Liver (tissue), 9 donors: ENCODE results near the gene ZNF778. TPM values are rescaled to one million over a fixed set of nuclear protein-coding genes. Genes with fewer than 3 reads are reported as not detected.

Experiments used
- DNase-seq: peaks from one replicate; pipeline ENCODE4 v3.0.0-alpha.2; 2017; ENCODE audit warnings: low spot score
- H3K27ac ChIP-seq, 2 donors: one replicate each; pipeline ENCODE4 v1.7.0; 2013; ENCODE audit warnings: inconsistent platforms in 2 of 2, low read length in 2 of 2, control low read depth in 1 of 2, low read depth in 1 of 2, mild to moderate bottlenecking in 1 of 2
- H3K27me3 ChIP-seq, 4 donors: one replicate each; pipeline versions ENCODE4 v1.6.1 to v1.7.0; 2013; ENCODE audit warnings: low read length in 3 of 4, inconsistent platforms in 1 of 4, mild to moderate bottlenecking in 1 of 4, moderate library complexity in 1 of 4; ENCODE audit not compliant: control insufficient read depth in 4 of 4, insufficient read depth in 4 of 4
- H3K36me3 ChIP-seq, 4 donors: one replicate each; pipeline versions ENCODE4 v1.6.1 to v1.7.0; 2013; ENCODE audit warnings: low read length in 3 of 4, mild to moderate bottlenecking in 3 of 4, low read depth in 1 of 4, moderate library complexity in 1 of 4; ENCODE audit not compliant: control insufficient read depth in 4 of 4, insufficient read depth in 3 of 4
- H3K4me1 ChIP-seq, 4 donors: one replicate each; pipeline versions ENCODE4 v1.6.1 to v1.7.0; 2013; ENCODE audit warnings: low read length in 3 of 4, mild to moderate bottlenecking in 3 of 4, moderate library complexity in 1 of 4; ENCODE audit not compliant: control insufficient read depth in 4 of 4, insufficient read depth in 4 of 4
- H3K4me3 ChIP-seq, 3 donors: one replicate each; pipeline versions ENCODE4 v1.6.1 to v1.7.0; 2013; ENCODE audit warnings: low read length in 3 of 3, control low read depth in 1 of 3, low read depth in 1 of 3, mild to moderate bottlenecking in 1 of 3
- H3K9ac ChIP-seq, 2 donors: one replicate each; pipeline ENCODE4 v1.7.0; 2013; ENCODE audit warnings: low read length in 2 of 2, mild to moderate bottlenecking in 2 of 2, moderate library complexity in 2 of 2, control low read depth in 1 of 2, low read depth in 1 of 2
- H3K9me3 ChIP-seq, 4 donors: one replicate each; pipeline versions ENCODE4 v1.6.1 to v1.7.0; 2013; ENCODE audit warnings: low read length in 3 of 4; ENCODE audit not compliant: control insufficient read depth in 4 of 4
- EGR1 ChIP-seq, 2 donors: IDR thresholded peaks; 2 replicates each; pipeline ENCODE4 v1.6.1; 2016 to 2018; ENCODE audit warnings: antibody characterized with exemption in 2 of 2, low read depth in 2 of 2
- FOXA1 ChIP-seq: IDR thresholded peaks from 2 replicates; pipeline ENCODE4 v1.6.1; 2016; ENCODE audit warnings: antibody characterized with exemption
- FOXA2 ChIP-seq: IDR thresholded peaks from 2 replicates; pipeline ENCODE4 v1.6.1; 2016; ENCODE audit warnings: antibody characterized with exemption
- GABPA ChIP-seq, 2 donors: IDR thresholded peaks in 1 of 2; conservative IDR thresholded peaks in 1 of 2; 2 replicates each; pipeline ENCODE4 v1.6.1; 2016; ENCODE audit warnings: antibody characterized with exemption in 2 of 2, mild to moderate bottlenecking in 1 of 2, moderate library complexity in 1 of 2
- HNF4A ChIP-seq, 2 donors: conservative IDR thresholded peaks; 2 replicates each; pipeline ENCODE4 v1.6.1; 2016; ENCODE audit warnings: antibody characterized with exemption in 2 of 2, mild to moderate bottlenecking in 2 of 2
- HNF4G ChIP-seq: IDR thresholded peaks from 2 replicates; pipeline ENCODE4 v1.6.1; 2016; ENCODE audit warnings: antibody characterized with exemption
- JUND ChIP-seq, 2 donors: IDR thresholded peaks; 2 replicates each; pipeline ENCODE4 v1.6.1; 2016; ENCODE audit warnings: antibody characterized with exemption in 2 of 2
- NR2F2 ChIP-seq: IDR thresholded peaks from 2 replicates; pipeline ENCODE4 v1.6.1; 2016; ENCODE audit warnings: antibody characterized with exemption
- RAD21 ChIP-seq, 2 donors: IDR thresholded peaks; 2 replicates each; pipeline ENCODE4 v1.6.1; 2016; ENCODE audit warnings: antibody characterized with exemption in 2 of 2, mild to moderate bottlenecking in 2 of 2
- REST ChIP-seq: IDR thresholded peaks from 2 replicates; pipeline ENCODE4 v1.6.1; 2016; ENCODE audit warnings: antibody characterized with exemption, mild to moderate bottlenecking
- RXRA ChIP-seq, 2 donors: IDR thresholded peaks; 2 replicates each; pipeline ENCODE4 v1.6.1; 2017 to 2018; ENCODE audit warnings: antibody characterized with exemption in 2 of 2, mild to moderate bottlenecking in 1 of 2
- SP1 ChIP-seq: IDR thresholded peaks from 2 replicates; pipeline ENCODE4 v1.6.1; 2018; ENCODE audit warnings: antibody characterized with exemption, mild to moderate bottlenecking
- TAF1 ChIP-seq: conservative IDR thresholded peaks from 2 replicates; pipeline ENCODE4 v1.6.1; 2016; ENCODE audit warnings: antibody characterized with exemption, mild to moderate bottlenecking
- YY1 ChIP-seq: IDR thresholded peaks from 2 replicates; pipeline ENCODE4 v1.6.1; 2016; ENCODE audit warnings: antibody characterized with exemption, mild to moderate bottlenecking
- WGBS: extraction: QIAGEN DNeasy Blood & Tissue Kit; methylation state at CpG from one replicate; pipeline ENCODE4 v1.1.7; 2013; 5-methylcytosine and 5-hydroxymethylcytosine counted together
- polyA plus RNA-seq, 2 donors: library from polyadenylated mRNA; stranded (reverse) in 1 of 2; unstranded in 1 of 2; fragments of 200-250 nt in 1 of 2; fragments of >200 nt in 1 of 2; fragmentation: Nextera tagmentation in 1 of 2; extraction: Ambion mirVana in 1 of 2; gene quantifications; one replicate each; pipeline versions ENCODE4 v1.2.1 to v1.2.3, GENCODE V29; 2013 to 2015
- total RNA-seq, 2 donors: library from RNA; depleted of rRNA; stranded (reverse); fragments of >200 nt; gene quantifications; one replicate each; pipeline ENCODE4 v1.2.3, GENCODE V29; 2014
- TF ChIP-seq, protein P1 (sequence below): IDR thresholded peaks from 2 replicates; pipeline ENCODE4 v1.6.1; 2016; ENCODE audit warnings: antibody characterized with exemption
- TF ChIP-seq, protein P2 (sequence below): IDR thresholded peaks from 2 replicates; pipeline ENCODE4 v1.6.1; 2016; ENCODE audit warnings: antibody characterized with exemption
- TF ChIP-seq, protein P3 (sequence below): fragments of 150-350 bp; IDR thresholded peaks from 2 replicates; pipeline ENCODE4 v1.5.1; 2017; ENCODE audit warnings: improper control_type of control experiment, low read depth, low read length; ENCODE audit not compliant: missing input control
- TF ChIP-seq, protein P4 (sequence below): IDR thresholded peaks from 2 replicates; pipeline ENCODE4 v1.6.1; 2016; ENCODE audit warnings: antibody characterized with exemption
- donor health status: healthy.
- donor health status: healthy.
- donor health status: healthy.
- donor health status: healthy.
- donor health status: healthy.

Gene ZNF778
- total and polyA plus RNA-seq, 4 donors, result 0.75 to 9.2 (median 4.2) TPM

- no peak overlapping the region for H3K27ac ChIP-seq
- WGBS, result 5% methylated on average over 58 of the region's 58 CpGs
- no peak for DNase-seq
- peaks cover 0 to 13% (median 10%) of the 10 kb centered on the region in 4 donors for H3K27me3 ChIP-seq
- H3K9ac ChIP-seq, result no peak overlapping the region
- no peaks in the 10 kb centered on the region for H3K36me3 ChIP-seq
- TF ChIP-seq REST, result no peak
- TF ChIP-seq HNF4G, result no peak
- TF ChIP-seq, protein P1, sequence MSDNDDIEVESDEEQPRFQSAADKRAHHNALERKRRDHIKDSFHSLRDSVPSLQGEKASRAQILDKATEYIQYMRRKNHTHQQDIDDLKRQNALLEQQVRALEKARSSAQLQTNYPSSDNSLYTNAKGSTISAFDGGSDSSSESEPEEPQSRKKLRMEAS, result no peak
- peaks cover 0 to 6% (median 1%) of the 10 kb centered on the region in 4 donors for H3K9me3 ChIP-seq
- H3K4me3 ChIP-seq, result peak overlapping the region in 1 of 3 donors; percentile 41
- peaks cover 0 to 10% (median 9%) of the 10 kb centered on the region in 4 donors for H3K4me1 ChIP-seq
Measured at GRCh38 chr16:89200850-89201411, 16.6 kb upstream of the ZNF778 start.

GRCh38 chr16:89201439-89202377 is 15.8 kb upstream of the ZNF778 start:
- TF ChIP-seq, protein P1, result no peak
- no peak for TF ChIP-seq EGR1 (IDR thresholded peaks at IDR 0.05; ENCODE audit: low read depth in 2 of 2)
- TF ChIP-seq SP1, result no peak
- no peak for TF ChIP-seq YY1
- no peak for TF ChIP-seq REST
- TF ChIP-seq, protein P2, sequence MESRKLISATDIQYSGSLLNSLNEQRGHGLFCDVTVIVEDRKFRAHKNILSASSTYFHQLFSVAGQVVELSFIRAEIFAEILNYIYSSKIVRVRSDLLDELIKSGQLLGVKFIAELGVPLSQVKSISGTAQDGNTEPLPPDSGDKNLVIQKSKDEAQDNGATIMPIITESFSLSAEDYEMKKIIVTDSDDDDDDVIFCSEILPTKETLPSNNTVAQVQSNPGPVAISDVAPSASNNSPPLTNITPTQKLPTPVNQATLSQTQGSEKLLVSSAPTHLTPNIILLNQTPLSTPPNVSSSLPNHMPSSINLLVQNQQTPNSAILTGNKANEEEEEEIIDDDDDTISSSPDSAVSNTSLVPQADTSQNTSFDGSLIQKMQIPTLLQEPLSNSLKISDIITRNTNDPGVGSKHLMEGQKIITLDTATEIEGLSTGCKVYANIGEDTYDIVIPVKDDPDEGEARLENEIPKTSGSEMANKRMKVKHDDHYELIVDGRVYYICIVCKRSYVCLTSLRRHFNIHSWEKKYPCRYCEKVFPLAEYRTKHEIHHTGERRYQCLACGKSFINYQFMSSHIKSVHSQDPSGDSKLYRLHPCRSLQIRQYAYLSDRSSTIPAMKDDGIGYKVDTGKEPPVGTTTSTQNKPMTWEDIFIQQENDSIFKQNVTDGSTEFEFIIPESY, result no peak
- no peak for TF ChIP-seq TAF1
- TF ChIP-seq, protein P3, sequence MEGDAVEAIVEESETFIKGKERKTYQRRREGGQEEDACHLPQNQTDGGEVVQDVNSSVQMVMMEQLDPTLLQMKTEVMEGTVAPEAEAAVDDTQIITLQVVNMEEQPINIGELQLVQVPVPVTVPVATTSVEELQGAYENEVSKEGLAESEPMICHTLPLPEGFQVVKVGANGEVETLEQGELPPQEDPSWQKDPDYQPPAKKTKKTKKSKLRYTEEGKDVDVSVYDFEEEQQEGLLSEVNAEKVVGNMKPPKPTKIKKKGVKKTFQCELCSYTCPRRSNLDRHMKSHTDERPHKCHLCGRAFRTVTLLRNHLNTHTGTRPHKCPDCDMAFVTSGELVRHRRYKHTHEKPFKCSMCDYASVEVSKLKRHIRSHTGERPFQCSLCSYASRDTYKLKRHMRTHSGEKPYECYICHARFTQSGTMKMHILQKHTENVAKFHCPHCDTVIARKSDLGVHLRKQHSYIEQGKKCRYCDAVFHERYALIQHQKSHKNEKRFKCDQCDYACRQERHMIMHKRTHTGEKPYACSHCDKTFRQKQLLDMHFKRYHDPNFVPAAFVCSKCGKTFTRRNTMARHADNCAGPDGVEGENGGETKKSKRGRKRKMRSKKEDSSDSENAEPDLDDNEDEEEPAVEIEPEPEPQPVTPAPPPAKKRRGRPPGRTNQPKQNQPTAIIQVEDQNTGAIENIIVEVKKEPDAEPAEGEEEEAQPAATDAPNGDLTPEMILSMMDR, result no peak
- no peak for TF ChIP-seq HNF4A (conservative IDR thresholded peaks at IDR 0.05)
- TF ChIP-seq GABPA (IDR thresholded peaks at IDR 0.05 in 1 of 2, conservative IDR thresholded peaks at IDR 0.05 in 1 of 2), result no peak
- TF ChIP-seq HNF4G, result no peak
- TF ChIP-seq, protein P4, sequence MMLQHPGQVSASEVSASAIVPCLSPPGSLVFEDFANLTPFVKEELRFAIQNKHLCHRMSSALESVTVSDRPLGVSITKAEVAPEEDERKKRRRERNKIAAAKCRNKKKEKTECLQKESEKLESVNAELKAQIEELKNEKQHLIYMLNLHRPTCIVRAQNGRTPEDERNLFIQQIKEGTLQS, result no peak
- no peak for TF ChIP-seq RAD21 (IDR thresholded peaks at IDR 0.05)
- no peak for TF ChIP-seq NR2F2
- TF ChIP-seq RXRA (IDR thresholded peaks at IDR 0.05), result no peak
- no peak for TF ChIP-seq JUND (IDR thresholded peaks at IDR 0.05)
- no peak for TF ChIP-seq FOXA1
- no peak for TF ChIP-seq FOXA2
- Histone ChIP-seq H3K4me1 (peaks cover 0 to 10% (median 9%) of the 10 kb centered on the region in 4 donors), H3K36me3 (no peaks in the 10 kb centered on the region), H3K9me3 (peaks cover 0 to 6% (median 1%) of the 10 kb centered on the region in 4 donors), H3K4me3 (peak overlapping the region in 1 of 3 donors; percentile 41), H3K9ac (no peak overlapping the region), H3K27ac (no peak overlapping the region), H3K27me3 (peaks cover 0 to 13% (median 10%) of the 10 kb centered on the region in 4 donors)
- peak; percentile 81 for DNase-seq
- WGBS, result 6% methylated on average over 111 of the region's 111 CpGs
